Putamen (tissue), 1 donor: ENCODE data around the gene BIN2.
A peak's percentile ranks its signal among the peaks of the same experiment; 100 is the strongest.

Source experiments
- DNase-seq: peaks from one replicate; pipeline ENCODE4 v3.0.0-alpha.2; 2016; ENCODE audit warnings: low spot score

The BIN2 gene

DNA sequence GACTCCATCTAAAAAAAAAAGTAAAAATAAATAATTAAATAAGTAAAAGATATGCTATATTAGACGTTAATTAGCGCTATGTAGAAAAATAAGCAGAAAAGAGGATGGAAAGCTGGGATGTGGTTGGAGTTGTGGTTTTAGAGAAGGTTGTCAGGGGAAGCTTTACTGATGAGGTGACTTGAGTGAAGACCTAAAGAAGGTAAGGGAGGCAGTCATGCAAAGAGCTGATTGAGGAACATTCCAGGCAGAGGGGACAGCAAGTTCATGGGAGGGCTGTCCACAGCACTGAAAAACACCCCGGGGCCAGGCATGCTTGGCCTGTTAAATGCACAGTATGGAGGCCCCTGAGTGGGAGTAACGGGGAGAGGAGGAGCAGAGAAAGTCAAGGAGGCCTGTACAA lies 69.4 kb downstream of the BIN2 start:
- DNase-seq, result no peak

DNA sequence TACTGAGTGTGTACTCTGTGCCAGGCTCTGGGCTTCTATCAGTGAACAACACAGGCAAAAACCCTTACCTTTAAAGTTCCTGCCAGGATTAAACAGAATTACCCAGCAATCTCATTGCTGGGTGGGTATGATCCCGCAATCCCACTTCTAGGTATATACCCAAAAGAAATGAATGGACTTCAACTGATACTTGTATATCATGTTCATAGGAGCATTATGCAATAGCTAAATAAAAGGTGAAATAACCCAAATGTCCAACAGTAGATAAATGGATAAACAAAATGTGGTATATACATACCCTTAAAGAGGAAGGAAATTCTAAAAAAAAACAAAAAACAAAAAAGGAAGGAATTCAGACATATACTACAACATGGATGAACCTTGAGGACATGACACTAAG lies 70.7 kb downstream of the BIN2 start:
- no peak for DNase-seq

DNA sequence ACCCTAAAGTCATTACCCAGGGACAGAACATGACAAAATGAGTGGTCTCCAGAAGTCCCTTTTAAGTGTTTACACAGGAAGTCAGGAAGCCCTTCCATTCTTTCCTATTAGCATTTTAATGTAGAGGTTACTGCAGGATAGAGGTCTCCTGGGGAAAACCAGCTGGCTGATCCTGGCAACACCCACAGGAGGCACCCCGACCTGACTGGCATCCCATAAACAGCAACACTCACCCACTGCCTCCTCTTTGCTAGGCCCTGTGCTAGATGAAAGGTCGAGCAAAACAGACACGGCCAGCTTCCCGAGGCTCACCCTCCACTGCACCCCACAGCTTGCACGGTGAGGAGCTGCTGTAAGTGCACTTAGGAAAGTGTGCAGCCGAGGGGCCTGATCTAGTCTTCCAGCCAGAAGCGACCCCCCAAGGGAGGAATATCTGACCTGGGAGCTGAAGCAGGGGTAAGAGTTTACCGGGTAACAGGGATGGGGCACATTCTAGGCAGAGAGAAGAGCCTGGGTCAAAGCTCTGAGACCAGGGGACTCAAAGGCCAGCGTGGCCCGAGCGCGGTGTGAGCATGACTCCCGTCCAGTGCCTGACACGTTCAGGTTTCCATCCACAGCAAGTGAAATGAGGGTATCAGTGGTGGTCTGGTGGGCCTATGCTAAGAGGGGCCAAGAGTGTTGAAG lies 76.3 kb downstream of the BIN2 start:
- no peak for DNase-seq

DNA sequence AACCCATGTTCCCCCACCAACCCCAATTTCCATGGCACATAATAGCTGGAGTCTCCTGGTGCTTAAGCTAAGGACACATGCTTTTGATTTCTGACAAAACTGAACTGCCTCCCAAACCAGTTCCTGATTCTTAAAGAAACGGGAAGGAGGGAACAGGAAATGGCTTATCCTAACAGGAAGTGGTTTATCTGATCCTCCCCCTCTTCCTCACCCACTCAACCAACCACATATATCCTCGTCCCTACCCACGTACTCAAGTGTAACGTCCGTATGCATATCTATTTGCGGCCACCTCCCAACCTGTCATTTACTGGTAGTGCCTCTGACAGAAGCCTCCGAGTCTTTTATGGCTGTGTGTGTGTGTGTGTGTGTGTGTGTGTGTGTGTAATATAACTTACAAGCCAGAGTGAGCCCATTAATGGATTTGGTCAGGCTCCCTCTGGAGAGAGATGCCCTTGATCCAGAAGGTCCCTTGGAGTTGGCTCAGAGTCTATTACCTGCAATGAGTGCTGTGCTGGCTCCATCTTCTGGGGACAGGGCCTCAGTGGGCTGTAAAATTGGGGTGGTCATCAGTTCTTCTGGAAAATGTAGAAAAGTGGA lies 77.6 kb downstream of the BIN2 start:
- DNase-seq, result no peak

DNA sequence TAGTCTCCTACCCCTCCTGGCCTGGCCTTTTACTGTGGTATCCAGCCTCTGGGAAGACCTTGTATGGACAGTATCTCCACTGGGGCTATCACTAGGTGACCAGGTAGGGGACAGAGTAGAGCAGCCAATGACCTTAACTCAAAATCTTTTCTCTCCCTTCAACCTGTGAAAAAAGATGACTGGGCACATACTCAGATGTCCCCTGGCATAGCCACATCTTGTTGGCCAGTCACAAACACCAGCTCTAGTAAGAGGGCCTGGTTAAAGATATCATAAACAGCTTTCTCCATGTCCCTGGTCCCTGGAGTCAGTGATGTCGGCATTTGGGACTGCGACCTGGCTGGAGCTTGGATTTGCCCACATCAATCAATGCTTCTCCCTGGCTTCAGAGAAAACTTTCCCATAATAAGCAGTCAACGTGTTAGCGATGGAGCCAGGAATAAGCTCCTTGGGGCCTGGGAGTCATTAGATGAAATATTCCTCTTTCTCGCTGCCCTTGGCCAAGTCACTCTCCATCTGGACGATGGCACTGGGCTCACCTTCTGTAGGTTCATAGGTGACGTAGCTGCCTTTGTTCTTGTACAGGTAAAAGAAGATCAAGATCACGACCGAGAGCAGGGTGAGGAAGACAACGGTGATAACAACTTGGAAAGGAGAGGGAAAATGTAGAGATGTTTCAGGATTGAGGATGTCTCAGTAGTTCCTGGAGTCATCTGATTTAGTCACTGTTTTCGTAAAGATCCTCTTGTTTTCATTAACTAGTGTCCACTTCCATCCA lies 78.3 kb downstream of the BIN2 start:
- no peak for DNase-seq

DNA sequence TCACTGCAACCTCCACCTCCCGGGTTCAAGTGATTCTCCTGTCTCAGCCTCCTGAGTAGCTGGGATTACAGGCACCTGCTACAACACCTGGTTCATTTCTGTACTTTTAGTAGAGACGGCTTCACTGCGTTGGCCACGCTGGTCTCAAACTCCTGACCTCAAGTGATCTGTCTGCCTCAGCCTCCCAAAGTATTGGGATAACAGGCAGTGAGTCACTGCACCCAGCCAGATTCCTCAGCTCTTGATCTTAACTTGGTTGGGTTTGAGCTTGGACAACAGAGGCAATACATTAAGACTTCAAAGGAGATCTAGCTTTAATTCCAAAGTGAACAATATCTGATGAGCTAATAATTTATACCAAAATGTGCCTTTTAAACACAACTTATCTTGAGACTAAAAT lies 79.7 kb downstream of the BIN2 start:
- no peak for DNase-seq

DNA sequence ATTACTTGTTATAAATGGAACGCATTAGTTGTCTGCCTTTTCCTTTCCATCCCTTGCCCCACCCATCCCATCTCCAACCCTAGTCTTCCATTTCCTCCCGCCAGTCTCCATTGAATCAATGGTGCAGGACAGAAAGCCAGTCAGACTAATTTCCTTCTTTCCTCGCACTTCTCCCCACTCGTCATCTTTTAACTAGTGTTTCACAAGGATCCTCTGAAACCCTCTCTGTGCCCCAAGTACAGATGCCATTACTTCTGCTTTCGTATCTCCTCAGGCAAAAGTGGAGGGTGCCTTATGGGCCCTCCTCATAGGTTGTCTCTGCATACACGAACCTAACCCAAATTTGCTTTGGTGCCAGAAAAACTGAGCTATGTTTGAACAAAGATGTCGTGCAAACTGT lies 81.1 kb downstream of the BIN2 start:
- no peak for DNase-seq

DNA sequence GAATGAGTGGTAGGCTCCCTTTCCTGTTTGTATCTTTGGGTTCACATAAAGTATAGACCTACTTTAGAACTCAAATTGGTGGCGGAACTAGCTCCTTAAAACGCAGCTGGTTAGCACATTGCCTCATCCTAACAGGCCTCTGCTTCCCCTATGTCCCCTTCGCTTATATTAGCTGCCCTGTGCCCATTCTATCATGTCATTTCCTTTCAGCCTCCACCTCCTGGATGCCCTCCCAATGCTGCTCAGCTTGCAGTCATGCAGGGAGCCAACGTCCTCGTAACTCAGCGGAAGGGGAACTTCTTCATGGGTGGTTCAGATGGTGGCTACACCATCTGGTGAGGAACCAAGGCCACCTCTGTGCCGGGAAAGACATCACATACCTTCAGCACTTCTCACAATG lies 81.9 kb downstream of the BIN2 start:
- DNase-seq, result no peak

DNA sequence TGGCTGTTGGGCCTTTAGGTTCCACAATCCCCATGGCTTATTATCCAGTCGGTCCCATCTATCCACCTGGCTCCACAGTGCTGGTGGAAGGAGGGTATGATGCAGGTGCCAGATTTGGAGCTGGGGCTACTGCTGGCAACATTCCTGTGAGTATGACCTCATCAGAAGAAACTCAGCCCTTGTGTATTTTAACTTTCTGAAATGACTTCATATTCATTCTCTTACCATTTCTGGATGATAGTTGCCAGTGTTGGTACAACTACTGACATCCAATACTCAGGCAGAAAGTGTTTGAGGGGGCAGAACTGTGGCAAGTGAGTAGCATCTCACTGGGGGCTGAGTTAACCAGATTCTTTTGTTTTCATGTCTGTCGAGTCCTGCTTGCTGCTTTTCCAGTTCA lies 83.0 kb downstream of the BIN2 start:
- no peak for DNase-seq

DNA sequence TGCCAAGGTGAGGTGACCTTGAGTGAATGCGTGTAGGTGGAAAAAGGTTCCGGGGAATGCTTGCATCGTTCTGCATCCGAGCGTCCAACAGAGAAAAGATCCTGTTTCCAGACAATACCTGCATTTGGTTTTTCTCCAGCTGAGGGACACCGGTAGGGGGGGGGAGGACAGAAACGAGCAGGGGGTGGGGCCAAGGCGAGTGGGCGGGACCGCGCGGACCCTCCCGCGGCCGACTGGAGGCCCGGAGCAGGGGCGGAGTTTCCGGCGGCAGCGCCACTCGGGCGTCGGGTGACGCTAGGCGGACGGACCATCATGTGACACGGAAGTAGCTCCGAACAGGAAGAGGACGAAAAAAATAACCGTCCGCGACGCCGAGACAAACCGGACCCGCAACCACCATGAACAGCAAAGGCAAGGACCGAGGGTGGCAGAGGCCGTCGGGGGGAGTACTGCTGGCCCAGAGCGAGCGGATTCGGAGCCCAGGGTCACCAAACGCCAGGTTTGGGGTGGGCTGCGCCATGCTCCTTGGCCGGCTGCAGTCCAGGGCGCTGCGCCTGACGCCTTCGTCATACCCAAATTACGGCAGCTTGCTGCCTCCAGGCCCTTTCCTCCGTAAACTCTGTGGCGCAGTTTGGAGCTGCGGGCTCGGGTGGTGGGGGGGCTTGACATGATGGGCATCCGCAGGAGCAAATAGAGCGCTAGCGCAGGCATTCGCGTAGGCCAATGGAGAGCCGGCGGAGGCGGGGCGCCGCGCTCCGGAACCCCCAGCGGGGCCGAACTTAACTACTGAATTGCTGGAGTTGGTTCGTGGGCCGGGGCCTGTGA lies 85.3 kb downstream of the BIN2 start, which contains the start of gene DAZAP2:
Gene DAZAP2, plus strand, starts transcription at position 317 of the 825 bp plus-strand sequence. Its CDS starts 82 bp downstream, at position 399.
- DNase-seq, result peak; percentile 96

DNA sequence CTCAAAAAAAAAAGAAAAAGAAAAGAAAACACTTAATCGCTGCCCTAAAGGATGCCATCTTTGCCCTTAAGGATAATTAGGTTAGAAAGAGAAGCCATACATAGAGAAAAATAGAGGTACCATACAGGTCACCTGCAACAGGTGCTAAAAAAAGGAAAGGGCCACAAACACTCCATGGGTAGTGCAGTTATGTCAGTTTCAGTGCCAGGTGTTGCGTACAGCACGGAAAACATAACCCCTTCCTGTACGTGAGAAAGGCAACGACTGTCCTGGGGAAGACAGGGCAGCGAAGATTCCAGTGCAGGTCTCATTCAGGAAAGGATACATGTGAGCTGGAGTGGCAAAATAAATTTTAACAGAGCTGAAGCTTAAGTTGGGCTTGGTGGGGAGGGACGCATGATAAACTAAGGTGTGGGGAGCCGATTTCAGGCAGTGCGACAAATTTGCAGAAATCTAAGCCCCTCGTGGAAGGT lies 85.9 kb downstream of the BIN2 start:
- DNase-seq, result no peak

DNA sequence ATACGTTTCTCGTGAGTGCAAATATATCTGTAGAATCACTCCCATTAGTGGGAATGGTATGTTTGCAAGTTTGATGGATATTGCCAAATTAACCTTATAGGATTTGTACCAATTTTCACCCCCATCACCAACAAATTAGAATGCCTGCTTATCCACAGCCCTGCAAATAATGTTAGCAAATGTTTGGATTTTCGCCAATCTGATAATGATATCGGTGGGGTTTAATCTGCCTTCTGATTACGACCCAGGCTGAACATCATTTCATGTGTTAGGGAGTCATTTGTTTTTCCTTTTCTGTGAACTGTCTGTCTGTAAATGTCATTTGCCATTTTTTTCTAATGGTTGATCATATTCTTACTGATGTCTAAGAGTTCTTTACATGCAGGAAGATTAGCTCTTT lies 89.4 kb downstream of the BIN2 start:
- no peak for DNase-seq

DNA sequence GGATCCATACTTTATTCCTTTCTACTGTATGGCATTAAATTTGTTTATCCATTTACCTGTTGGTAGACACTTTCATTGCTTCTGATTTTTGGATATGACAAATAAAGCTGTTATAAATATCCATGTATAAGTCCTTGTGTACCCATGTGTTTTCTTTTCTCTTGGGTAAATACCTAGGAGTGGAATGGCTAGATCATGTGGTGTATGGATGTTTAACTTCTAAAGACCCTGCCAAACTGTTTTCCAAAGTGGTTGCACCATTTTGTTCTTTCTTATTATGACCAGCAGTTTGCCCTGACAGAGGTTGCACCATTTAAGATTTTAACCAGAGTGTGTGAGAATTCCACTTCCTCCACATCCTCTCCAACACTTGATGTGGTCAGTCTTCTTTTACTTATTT lies 91.3 kb downstream of the BIN2 start:
- no peak for DNase-seq
